GM08714 (cell line): ENCODE measurements around the gene SGCB.
A peak's percentile ranks its signal among the peaks of the same experiment; 100 is the strongest.

Source experiments
- H3K4me3 ChIP-seq: fragments of 200-500 bp; sonication (Bioruptor generic); 2 replicates; pipeline ENCODE4 v1.5.1; 2014; ENCODE audit warnings: mild to moderate bottlenecking, low read length, inconsistent platforms
- ZNF274 ChIP-seq: IDR thresholded peaks from 2 replicates; pipeline ENCODE4 v1.6.1; 2012; ENCODE audit warnings: mild to moderate bottlenecking, low read depth, low read length

The SGCB gene

DNA sequence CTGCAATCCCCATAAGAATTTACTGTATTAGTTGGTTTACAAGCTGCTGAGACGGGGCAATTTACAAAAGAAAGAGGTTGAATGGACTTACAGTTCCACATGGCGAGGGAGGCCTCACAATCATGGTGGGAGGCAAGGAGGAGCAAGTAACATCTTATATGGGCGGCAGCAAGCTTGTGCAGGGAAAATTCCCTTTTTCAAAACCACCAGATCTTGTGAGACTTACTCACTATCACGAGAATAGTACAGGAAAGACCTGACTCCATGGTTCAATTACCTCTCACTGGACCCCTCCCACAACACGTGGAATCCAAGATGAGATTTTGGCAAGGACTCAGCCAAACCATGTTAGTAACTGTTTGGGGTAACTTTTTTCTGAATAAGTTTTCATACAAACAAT lies 11.2 kb upstream of the SGCB start:
- no peak for TF ChIP-seq ZNF274
- H3K4me3 ChIP-seq: no peak overlapping the region

DNA sequence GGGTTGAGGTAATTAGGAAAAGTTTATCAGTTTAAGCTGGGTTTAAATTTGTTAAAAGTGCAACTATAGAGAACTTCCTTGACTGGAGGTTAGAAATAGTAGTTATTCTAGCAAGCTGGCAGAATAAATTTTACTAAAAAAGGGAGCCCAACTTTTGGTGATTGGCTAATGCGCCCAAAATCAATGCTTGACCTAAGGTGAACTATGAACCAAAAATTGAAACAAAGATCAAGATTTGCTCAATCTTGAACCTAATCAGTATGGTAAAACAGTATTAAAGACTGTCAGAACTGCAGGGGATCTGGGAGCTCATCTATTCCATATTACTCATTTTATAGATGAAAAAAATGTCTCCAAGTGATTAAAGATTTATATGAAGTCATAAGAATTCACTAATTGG lies 6.9 kb upstream of the SGCB start:
- no peak overlapping the region for H3K4me3 ChIP-seq
- TF ChIP-seq ZNF274: no peak

DNA sequence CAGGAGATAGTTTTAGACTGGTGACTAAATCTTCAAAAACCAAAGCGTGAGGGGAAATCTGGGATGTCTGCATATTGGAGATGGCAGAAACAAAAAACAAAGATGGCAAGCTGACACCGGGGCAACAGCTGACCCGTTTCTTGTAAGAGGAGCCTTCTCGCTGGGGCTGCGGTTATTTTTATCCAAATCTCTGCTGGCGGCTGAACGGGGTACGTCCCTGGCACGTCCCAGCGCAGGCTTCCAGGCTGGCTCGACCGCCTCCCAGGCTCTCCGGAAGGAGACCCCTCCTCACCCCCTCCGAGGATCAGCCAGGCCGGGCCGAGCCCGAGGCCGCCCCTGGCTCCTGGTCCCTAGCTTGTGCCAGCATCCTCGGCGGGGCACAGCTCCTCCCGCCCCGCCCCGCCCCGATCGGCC lies 403 bp downstream of the SGCB start:
- peak overlapping the region; percentile 91 for H3K4me3 ChIP-seq
- TF ChIP-seq ZNF274: no peak

DNA sequence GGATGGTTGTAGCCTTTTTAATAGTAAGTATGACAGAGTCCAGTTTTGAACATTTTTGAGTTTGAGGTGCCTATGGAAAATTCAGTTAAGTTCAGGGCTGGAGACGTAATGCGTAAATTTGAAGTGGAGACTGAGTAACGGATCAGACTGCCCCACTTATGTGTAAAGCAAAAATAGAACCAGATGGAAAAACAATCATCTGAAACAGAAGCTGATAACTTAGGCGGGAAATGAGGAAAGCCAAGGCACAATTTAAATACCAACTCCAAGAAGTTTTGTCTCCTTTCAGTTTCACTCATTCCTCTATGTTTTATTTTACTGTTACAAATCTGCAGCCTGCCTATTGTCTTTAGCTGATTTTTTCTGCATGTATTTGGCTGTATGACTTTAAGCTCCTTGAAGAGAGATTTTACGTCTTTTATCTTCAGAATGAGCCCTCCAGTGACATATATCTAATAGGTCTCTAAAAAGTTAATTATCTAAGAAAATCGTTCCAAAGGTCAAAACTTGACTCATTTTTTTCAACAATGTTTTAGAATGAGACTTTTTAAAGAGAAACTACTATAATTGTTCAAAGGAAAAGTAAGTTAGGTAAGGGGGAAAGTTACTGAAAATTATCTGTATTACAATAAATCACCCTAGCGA lies 1.1 kb downstream of the SGCB start:
- no peak for TF ChIP-seq ZNF274
- H3K4me3 ChIP-seq: peak overlapping the region; percentile 91; the same call in 1 of the 2 replicates

DNA sequence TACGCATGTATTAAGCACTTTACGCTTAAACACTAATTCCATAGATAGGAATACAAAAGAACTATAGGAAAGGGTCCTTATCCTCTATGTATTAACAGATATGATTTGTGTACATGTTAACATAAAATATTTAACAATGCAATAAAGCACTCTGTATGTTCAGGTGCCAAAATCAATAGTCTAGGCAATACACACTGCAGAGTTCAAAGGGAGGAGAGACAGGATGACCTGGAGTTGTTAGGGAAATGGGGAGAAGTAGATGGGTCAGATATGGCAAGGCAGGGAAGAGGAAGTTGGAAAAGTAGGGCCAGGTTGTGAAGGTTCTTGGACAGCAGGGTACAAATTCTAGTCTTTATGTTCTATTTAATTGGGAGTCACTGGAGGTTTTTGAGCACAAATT lies 2.9 kb downstream of the SGCB start:
- no peak overlapping the region for H3K4me3 ChIP-seq
- TF ChIP-seq ZNF274: no peak

DNA sequence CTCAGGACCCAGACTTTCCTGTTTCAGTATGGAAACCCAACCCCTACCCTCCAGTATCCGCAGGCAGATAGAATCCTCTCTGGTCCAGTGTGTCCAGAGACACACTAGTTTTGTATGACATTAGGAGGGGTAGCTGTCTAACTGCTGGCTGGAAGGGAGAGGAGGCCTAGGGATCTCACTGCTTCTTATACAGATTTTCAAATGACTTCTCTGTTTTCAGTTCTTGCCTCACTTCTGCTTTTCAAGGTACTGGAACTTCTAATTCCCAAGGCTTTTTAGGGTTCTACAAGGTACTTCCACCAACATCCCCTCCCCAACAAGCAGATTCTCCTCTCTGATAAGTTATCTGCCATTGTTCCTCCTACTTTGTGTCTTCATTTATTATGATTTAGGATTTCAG lies 6.1 kb downstream of the SGCB start:
- no peak overlapping the region for H3K4me3 ChIP-seq
- TF ChIP-seq ZNF274: no peak

DNA sequence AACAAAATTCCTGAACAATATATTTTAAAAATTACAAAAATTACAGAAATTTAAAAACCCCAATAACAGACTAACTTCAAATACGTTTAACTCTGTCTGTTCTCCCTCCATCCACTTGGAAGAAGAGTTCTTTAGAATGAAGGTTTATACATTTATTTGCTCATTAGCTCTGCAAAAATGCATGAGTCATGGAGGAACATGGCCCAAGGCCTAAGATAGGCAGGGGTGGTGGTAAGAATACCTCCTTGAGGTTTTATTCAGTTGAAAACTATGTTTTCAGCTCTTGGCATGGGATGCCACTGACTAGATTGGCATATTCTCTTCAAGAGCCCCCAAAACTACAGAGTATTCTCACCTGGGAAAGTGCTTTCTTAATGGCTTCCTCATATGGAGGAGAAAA lies 9.1 kb downstream of the SGCB start:
- TF ChIP-seq ZNF274: no peak
- H3K4me3 ChIP-seq: no peak overlapping the region

DNA sequence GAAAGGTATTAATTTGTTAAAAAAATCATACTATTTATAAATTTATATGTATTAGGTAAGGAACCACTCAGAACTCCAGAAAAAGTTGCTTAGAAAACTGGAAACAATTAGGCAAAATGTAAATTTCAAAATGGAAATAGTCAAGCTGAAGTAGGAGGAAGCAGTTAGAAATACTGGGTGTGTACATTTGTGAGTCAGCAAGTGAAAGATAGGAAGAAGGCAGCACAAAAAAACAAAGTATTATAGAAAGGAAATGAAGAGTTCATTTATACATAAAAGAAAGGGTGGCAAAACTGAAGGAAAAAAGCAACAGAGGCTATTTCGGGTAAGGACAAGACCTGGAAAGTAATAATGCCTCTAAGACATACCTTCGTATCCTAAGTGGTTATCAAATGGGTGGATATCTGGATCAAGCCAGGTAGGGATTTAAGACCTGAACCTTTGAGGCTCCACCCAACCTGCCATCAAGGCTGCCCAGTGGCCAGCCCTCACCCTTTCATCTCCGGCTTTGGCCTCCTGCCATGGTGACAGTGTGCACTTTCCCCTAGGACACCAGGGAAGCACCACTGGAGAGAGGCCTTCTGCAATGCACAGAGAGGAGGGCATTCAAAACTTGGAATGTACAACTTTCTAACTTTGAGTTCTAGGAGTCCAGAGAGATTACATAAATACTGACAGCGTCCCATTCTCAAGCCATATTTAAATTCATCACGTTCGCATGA lies 18.0 kb downstream of the SGCB start, which contains the start of gene LRRC66:
LRRC66 (minus strand) TSS at position 428 of the 722 bp plus-strand sequence. CDS start 2,750 bp downstream, outside the sequence.
- no peak within 1 kb of the TSS for H3K4me3 ChIP-seq
- no peak for TF ChIP-seq ZNF274

DNA sequence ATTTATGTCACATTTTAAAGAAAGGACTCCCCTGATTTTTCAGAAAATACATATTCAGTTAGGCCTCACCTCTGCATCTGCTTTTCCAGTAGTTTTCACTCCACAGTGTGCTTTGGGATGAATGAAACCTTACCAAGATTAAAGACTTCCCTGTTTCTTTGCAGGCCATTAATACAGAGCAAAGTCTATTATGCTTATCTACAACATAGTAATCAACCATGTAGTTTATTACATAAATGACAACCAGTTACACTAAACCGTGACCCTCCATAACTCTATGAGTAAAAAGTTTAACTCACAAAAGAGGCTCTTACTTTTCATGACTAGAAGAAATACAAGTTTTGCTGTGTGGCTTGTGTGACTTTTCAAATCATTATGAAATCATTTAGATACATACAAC lies 20.3 kb downstream of the SGCB start:
- H3K4me3 ChIP-seq: no peak overlapping the region
- no peak for TF ChIP-seq ZNF274

DNA sequence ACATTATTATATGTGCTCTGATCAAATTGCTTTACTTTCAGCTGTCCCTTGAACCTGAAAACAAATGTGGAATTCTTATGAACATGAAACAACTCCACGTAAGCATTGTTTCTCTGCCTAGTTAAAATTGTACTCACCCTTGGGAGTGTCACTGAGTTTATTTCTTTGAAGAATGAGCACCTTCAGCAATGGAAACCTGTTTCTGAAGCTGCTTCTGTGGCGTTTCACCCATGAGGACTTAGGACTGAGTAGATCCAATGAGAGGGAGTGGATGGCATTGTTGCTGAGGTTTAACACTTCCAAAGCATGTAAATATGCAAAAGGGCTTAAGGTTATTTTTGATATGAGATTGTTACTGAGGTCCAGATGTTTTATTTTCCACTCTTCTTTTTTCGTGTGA lies 21.1 kb downstream of the SGCB start:
- H3K4me3 ChIP-seq: no peak overlapping the region
- no peak for TF ChIP-seq ZNF274

DNA sequence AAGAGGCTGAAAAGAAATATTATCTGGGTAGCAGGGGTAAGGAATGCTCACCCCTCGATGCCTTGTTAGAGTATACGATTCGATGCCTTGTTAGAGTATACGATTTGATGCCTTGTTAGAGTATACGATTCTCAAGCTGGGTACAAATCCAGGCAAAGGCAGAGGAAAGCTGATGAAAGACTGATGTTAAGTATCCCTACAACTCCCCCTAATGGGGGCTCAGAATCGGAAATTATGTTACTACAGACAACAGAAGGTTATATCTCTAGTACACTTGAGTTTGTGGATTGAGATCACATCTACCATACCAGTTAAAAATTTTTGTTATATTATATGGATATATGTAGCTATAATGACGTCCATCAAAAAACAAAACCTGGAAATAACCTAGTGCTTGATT lies 22.7 kb downstream of the SGCB start:
- no peak overlapping the region for H3K4me3 ChIP-seq
- TF ChIP-seq ZNF274: no peak

DNA sequence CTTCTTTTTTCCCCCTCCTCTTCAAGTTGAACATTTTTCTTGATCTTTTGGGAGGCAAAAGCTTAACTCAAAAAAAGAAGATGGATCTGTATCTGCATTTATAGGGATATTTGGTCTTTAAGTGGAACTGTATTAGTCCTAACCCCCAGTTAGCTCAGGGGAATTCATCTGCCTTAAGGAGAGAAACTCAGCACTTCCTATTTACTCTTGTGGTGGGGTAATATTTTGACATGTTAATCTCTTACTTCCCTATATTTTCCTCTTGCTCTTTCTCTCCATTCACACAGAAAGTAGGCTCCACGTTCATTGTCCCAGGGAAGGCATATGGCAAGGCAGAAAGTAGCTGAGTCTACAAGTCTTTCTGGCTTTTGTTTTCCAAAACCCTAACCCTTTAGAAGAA lies 23.2 kb downstream of the SGCB start:
- TF ChIP-seq ZNF274: no peak

DNA sequence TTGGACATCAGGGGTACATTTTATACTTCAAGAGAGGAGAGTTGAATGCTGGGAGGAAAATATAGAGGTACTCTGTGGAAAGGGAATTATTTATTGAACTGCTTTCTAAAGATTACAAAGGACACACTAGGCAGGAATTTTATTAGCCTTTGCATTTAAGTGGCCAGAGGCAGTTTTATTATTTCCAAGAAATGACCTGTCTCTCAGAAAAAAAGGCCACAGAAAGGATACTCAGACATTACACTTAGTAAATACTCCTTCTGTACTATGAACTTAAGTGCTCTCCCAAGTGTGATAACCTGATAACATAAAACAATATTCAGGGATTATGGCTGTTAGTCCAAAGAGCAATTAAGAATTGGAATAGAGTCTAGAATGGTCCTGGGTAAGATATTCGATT lies 25.4 kb downstream of the SGCB start:
- TF ChIP-seq ZNF274: no peak
- no peak overlapping the region for H3K4me3 ChIP-seq

More for the DNA sequence above, 23.2 kb downstream of the SGCB start:
- H3K4me3 ChIP-seq: no peak overlapping the region

DNA sequence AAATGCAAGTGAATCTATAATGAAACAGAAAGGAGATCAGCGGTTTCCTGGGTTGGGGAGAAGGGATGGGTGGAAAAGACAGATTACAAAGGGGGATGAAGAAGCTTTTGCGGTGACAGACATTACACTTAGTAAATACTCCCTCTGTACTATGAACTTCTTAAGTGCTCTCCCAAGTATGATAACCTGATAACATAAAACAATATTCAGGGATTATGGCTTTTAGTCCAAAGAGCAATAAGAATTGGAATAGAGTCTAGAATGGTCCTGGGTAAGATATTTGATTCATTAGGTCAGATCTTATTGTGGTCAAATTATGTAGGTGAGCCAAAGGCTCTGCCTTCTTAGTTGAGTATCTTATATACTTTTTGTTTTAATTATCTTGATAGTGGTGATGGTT lies 27.1 kb downstream of the SGCB start:
- no peak overlapping the region for H3K4me3 ChIP-seq
- TF ChIP-seq ZNF274: no peak

DNA sequence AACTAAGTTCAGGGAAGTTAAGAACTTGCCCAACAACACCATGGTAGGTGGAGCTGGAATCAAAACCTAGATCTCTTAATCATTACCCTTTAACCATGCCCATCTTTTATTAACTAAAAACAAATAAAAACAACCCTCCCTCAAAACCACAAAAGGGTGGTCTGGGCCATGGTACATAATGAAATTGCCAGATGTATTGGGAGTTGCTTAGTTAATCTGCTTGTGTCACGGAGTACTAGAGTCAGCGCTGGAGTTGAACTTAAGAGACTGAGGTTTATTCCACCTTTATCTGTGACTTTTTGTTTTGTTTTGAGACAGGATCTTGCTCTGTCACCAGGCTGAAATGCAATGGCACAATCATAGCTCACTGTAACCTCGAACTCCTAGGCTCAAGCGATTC lies 31.2 kb downstream of the SGCB start:
- H3K4me3 ChIP-seq: no peak overlapping the region
- no peak for TF ChIP-seq ZNF274

DNA sequence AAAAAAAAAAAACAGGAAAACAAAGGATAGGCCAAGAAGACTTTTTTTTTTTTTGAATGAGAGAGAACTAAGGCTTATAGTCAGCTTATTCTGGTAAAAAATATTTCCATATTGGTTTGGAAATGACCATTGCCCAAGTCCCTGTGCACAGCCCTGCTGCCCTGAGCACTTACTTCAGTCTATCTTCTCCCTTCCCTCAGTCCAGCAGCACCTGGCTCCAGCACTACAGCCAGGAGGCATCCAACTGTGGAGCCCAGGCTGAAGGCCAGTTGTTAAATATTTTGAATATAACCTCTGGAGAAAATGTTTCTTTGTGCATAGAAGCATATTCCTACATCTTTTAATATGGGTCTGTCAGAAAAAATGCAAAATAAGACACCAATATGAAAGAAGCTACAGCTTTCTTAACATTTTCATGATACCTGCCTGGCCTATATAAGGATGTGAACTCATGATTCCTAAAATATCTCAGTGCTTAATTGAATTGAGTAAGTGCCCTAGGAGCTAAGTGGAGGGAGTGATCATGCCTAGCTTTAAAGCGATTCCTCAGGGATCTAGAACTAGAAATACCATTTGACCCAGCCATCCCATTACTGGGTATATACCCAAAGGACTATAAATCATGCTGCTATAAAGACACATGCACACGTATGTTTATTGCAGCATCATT lies 32.4 kb downstream of the SGCB start:
- H3K4me3 ChIP-seq: no peak overlapping the region
- TF ChIP-seq ZNF274: no peak
